KMS-11 (cell line): ENCODE results near the gene ROR1.

Source experiments
- H2AFZ ChIP-seq: fragments of 200-600 bp; sonication (generic); 2 replicates; pipeline ENCODE4 v1.6.1; 2016; ENCODE audit warnings: antibody characterized with exemption, mixed run types, low read depth
- H3K27ac ChIP-seq: fragments of 200-600 bp; sonication (generic); 2 replicates; pipeline ENCODE4 v1.6.1; 2016; ENCODE audit warnings: mild to moderate bottlenecking, mixed run types
- H3K27me3 ChIP-seq: fragments of 200-600 bp; sonication (generic); 2 replicates; pipeline ENCODE4 v1.6.1; 2017; ENCODE audit warnings: mild to moderate bottlenecking, low read depth, mixed run types, moderate library complexity; ENCODE audit not compliant: insufficient read depth
- H3K36me3 ChIP-seq: fragments of 200-600 bp; sonication (generic); 2 replicates; pipeline ENCODE4 v1.6.1; 2017; ENCODE audit warnings: mild to moderate bottlenecking, mixed run types; ENCODE audit not compliant: insufficient read depth
- H3K4me1 ChIP-seq: fragments of 200-600 bp; sonication (generic); 2 replicates; pipeline ENCODE4 v1.6.1; 2016; ENCODE audit warnings: mild to moderate bottlenecking, low read depth, mixed run types; ENCODE audit not compliant: poor library complexity, severe bottlenecking
- H3K4me2 ChIP-seq: fragments of 200-600 bp; sonication (generic); 2 replicates; pipeline ENCODE4 v1.7.0; 2016; ENCODE audit warnings: mild to moderate bottlenecking, mixed run types
- H3K4me3 ChIP-seq: fragments of 200-600 bp; sonication (generic); IDR thresholded peaks from 2 replicates; pipeline ENCODE4 v1.6.1; 2017; ENCODE audit warnings: low read depth, low read length, mixed read lengths; ENCODE audit not compliant: insufficient read depth
- H3K79me2 ChIP-seq: fragments of 200-600 bp; sonication (generic); 2 replicates; pipeline ENCODE4 v1.6.1; 2016; ENCODE audit warnings: low read depth, mixed run types; ENCODE audit not compliant: insufficient read depth
- H3K9ac ChIP-seq: fragments of 200-600 bp; sonication (generic); 2 replicates; pipeline ENCODE4 v1.6.1; 2016; ENCODE audit warnings: mild to moderate bottlenecking, mixed run types
- H4K20me1 ChIP-seq: fragments of 200-600 bp; sonication (generic); 2 replicates; pipeline ENCODE4 v1.6.1; 2016; ENCODE audit warnings: mild to moderate bottlenecking, mixed run types; ENCODE audit not compliant: insufficient read depth
- CTCF ChIP-seq: fragments of 200-600 bp; sonication (generic); conservative IDR thresholded peaks from 2 replicates; pipeline ENCODE4 v1.6.1; 2017; ENCODE audit warnings: low read depth, mild to moderate bottlenecking, antibody characterized with exemption, low read length, moderate library complexity, mixed read lengths

The ROR1 gene

GRCh38 chr1:64195081-64195395 is 421.2 kb downstream of the ROR1 start:
- no peak overlapping the region for H3K27ac ChIP-seq
- no peaks in the 10 kb centered on the region for H3K36me3 ChIP-seq
- no peaks in the 10 kb centered on the region for H4K20me1 ChIP-seq
- H3K4me1 ChIP-seq: no peaks in the 10 kb centered on the region
- no peaks in the 10 kb centered on the region for H3K27me3 ChIP-seq
- no peaks in the 10 kb centered on the region for H3K79me2 ChIP-seq
- TF ChIP-seq CTCF: no peak
- H3K4me2 ChIP-seq: no peak overlapping the region
- no peak overlapping the region for H3K9ac ChIP-seq
- H2AFZ ChIP-seq: no peak overlapping the region
- H3K4me3 ChIP-seq: no peak overlapping the region

GRCh38 chr1:64196074-64196870 is 422.5 kb downstream of the ROR1 start:
- Histone ChIP-seq H3K9ac (no peak overlapping the region), H3K27me3 (no peaks in the 10 kb centered on the region), H3K4me2 (no peak overlapping the region)

GRCh38 chr1:64197076-64197475 is 423.3 kb downstream of the ROR1 start:
- Histone ChIP-seq H2AFZ (no peak overlapping the region), H3K4me2 (no peak overlapping the region), H3K27ac (no peak overlapping the region), H3K36me3 (no peaks in the 10 kb centered on the region), H3K79me2 (no peaks in the 10 kb centered on the region), H4K20me1 (no peaks in the 10 kb centered on the region), H3K27me3 (no peaks in the 10 kb centered on the region), H3K4me1 (no peaks in the 10 kb centered on the region), H3K4me3 (no peak overlapping the region), H3K9ac (no peak overlapping the region)
- TF ChIP-seq CTCF: no peak

More at GRCh38 chr1:64196074-64196870, 422.5 kb downstream of the ROR1 start:
- Histone ChIP-seq H3K4me3 (no peak overlapping the region), H3K27ac (no peak overlapping the region), H4K20me1 (no peaks in the 10 kb centered on the region), H3K36me3 (no peaks in the 10 kb centered on the region), H3K4me1 (no peaks in the 10 kb centered on the region), H2AFZ (no peak overlapping the region), H3K79me2 (no peaks in the 10 kb centered on the region)
- TF ChIP-seq CTCF: no peak

- Histone ChIP-seq H3K27me3 (no peaks in the 10 kb centered on the region), H2AFZ (no peak overlapping the region), H3K4me1 (no peaks in the 10 kb centered on the region), H3K4me2 (no peak overlapping the region), H3K27ac (no peak overlapping the region), H3K79me2 (no peaks in the 10 kb centered on the region), H4K20me1 (no peaks in the 10 kb centered on the region), H3K4me3 (no peak overlapping the region), H3K36me3 (no peaks in the 10 kb centered on the region), H3K9ac (no peak overlapping the region)
- no peak for TF ChIP-seq CTCF
Observed at GRCh38 chr1:64199154-64199553, 425.3 kb downstream of the ROR1 start.
